Gastrocnemius medialis (tissue), 4 donors: ENCODE data around the gene UNC13C.

Experiments used
- POLR2A ChIP-seq, 2 donors: fragments of 450-650 bp; IDR thresholded peaks; one replicate each; pipeline ENCODE4 v1.6.1; 2017; ENCODE audit warnings: antibody characterized with exemption in 2 of 2, mild to moderate bottlenecking in 2 of 2, moderate library complexity in 2 of 2
- TF ChIP-seq, protein P1 (sequence below), 5 experiments: fragments of 450-650 bp in 3 of 5; fragments of 200-600 bp in 2 of 5; sonication (generic) in 2 of 5; IDR thresholded peaks in 4 of 5; conservative IDR thresholded peaks in 1 of 5; 1 replicate in 4 of 5; 2 replicates in 1 of 5; pipeline ENCODE4 v1.5.1; 2016 to 2019; ENCODE audit warnings: antibody characterized with exemption in 5 of 5, mild to moderate bottlenecking in 3 of 5, moderate library complexity in 3 of 5

- TF ChIP-seq, protein P1, sequence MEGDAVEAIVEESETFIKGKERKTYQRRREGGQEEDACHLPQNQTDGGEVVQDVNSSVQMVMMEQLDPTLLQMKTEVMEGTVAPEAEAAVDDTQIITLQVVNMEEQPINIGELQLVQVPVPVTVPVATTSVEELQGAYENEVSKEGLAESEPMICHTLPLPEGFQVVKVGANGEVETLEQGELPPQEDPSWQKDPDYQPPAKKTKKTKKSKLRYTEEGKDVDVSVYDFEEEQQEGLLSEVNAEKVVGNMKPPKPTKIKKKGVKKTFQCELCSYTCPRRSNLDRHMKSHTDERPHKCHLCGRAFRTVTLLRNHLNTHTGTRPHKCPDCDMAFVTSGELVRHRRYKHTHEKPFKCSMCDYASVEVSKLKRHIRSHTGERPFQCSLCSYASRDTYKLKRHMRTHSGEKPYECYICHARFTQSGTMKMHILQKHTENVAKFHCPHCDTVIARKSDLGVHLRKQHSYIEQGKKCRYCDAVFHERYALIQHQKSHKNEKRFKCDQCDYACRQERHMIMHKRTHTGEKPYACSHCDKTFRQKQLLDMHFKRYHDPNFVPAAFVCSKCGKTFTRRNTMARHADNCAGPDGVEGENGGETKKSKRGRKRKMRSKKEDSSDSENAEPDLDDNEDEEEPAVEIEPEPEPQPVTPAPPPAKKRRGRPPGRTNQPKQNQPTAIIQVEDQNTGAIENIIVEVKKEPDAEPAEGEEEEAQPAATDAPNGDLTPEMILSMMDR (IDR thresholded peaks at IDR 0.05 in 4 of 5, conservative IDR thresholded peaks at IDR 0.05 in 1 of 5), result no peak
- no peak for TF ChIP-seq POLR2A (IDR thresholded peaks at IDR 0.05)
These were observed 536.4 kb downstream of the UNC13C start for GRCh38 chr15:54514601-54515000.
